ENCODE data around the gene ANKRD37.

The ANKRD37 gene

GRCh38 chr4:185378264-185378663, 18.4 kb upstream of the ANKRD37 start:
- H3K36me3 ChIP-seq (ENCODE audit: low read length): peaks cover 5% of the 10 kb centered on the region; the same call in 1 of the 2 replicates
- H3K9me3 ChIP-seq (ENCODE audit: insufficient read depth, low read length): no peaks in the 10 kb centered on the region
- H3K27ac ChIP-seq (ENCODE audit: low read depth, low read length): no peak overlapping the region
- no peaks in the 10 kb centered on the region for H3F3A ChIP-seq (ENCODE audit: insufficient read depth)
- no peak overlapping the region for H3K4me3 ChIP-seq (ENCODE audit: insufficient read depth, low read length, poor library complexity, severe bottlenecking)
- H3K9ac ChIP-seq (ENCODE audit: low read length): no peak overlapping the region
- H3K4me2 ChIP-seq (ENCODE audit: low read depth, low read length, poor library complexity, severe bottlenecking): no peak overlapping the region
- H4K20me1 ChIP-seq (ENCODE audit: low read depth, low read length): no peaks in the 10 kb centered on the region
- H3K27me3 ChIP-seq (ENCODE audit: low read length): no peaks in the 10 kb centered on the region
- TF ChIP-seq EZH2phosphoT487 (conservative IDR thresholded peaks at IDR 0.05; ENCODE audit: low read length): no peak
- TF ChIP-seq, protein P1, sequence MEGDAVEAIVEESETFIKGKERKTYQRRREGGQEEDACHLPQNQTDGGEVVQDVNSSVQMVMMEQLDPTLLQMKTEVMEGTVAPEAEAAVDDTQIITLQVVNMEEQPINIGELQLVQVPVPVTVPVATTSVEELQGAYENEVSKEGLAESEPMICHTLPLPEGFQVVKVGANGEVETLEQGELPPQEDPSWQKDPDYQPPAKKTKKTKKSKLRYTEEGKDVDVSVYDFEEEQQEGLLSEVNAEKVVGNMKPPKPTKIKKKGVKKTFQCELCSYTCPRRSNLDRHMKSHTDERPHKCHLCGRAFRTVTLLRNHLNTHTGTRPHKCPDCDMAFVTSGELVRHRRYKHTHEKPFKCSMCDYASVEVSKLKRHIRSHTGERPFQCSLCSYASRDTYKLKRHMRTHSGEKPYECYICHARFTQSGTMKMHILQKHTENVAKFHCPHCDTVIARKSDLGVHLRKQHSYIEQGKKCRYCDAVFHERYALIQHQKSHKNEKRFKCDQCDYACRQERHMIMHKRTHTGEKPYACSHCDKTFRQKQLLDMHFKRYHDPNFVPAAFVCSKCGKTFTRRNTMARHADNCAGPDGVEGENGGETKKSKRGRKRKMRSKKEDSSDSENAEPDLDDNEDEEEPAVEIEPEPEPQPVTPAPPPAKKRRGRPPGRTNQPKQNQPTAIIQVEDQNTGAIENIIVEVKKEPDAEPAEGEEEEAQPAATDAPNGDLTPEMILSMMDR (IDR thresholded peaks at IDR 0.05; ENCODE audit: insufficient read depth, low read length, poor library complexity, severe bottlenecking): no peak
- H3K9me2 ChIP-seq (replicated peaks; ENCODE audit: insufficient read depth, low read length): no peaks in the 10 kb centered on the region
- H3K79me2 ChIP-seq (ENCODE audit: insufficient read depth, low read length): no peaks in the 10 kb centered on the region
- H2AFZ ChIP-seq (ENCODE audit: low read depth, low read length, severe bottlenecking): no peak overlapping the region

DNA sequence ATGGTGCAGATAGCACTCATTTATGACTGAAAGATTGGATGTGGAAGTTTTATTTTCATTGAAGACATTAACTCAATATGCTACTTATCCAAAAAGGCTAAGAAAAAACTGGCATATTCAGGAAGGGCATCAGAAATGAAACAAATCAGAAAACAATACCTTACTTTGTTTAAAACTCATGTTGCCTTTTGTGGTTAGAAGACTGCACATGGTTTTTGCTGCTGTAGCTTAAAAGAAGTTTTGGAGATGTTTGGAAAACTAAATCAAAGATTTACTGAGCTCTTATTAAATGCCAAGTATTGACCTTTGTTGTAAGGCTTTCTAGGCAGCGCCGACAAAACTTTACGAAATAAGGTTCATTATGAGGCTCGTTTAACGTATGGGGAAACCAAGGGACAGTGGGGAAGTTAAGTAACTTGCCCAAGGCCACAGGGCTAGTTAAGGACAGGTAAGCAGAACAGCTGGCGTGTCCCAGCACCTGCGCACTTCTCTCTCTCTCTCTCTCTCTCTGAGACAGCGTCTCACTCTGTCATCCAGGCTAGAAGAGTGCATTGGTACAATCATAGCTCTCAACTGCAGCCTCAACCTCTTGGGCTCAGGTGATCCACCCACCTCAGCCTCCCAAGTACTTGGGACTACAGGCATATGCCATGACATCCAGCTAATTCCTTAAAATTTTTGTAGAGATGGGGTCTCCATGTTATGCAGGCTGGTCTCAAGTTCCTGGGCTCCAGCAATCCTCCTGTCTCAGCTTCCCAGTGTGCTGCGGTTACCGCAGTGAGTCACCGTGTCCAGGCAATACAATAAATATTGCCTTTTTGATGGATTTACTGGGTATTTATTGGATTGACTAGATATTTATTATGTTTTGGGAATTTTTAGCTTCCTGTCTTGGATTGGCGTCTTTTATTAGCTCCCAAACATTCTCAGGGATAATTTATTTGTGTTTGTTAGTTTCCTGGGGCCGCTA, 17.0 kb upstream of the ANKRD37 start:
- H3K9me3 ChIP-seq (ENCODE audit: insufficient read depth, low read length): no peaks in the 10 kb centered on the region
- TF ChIP-seq EZH2phosphoT487 (conservative IDR thresholded peaks at IDR 0.05; ENCODE audit: low read length): no peak
- TF ChIP-seq, protein P1 (IDR thresholded peaks at IDR 0.05; ENCODE audit: insufficient read depth, low read length, poor library complexity, severe bottlenecking): no peak
- H3K9ac ChIP-seq (ENCODE audit: low read length): no peak overlapping the region
- H3K36me3 ChIP-seq (ENCODE audit: low read length): peaks cover 5% of the 10 kb centered on the region; the same call in 1 of the 2 replicates
- H3K4me3 ChIP-seq (ENCODE audit: insufficient read depth, low read length, poor library complexity, severe bottlenecking): no peak overlapping the region
- no peaks in the 10 kb centered on the region for H3K27me3 ChIP-seq (ENCODE audit: low read length)
- H3K79me2 ChIP-seq (ENCODE audit: insufficient read depth, low read length): no peaks in the 10 kb centered on the region
- no peak overlapping the region for H3K4me2 ChIP-seq (ENCODE audit: low read depth, low read length, poor library complexity, severe bottlenecking)
- H2AFZ ChIP-seq (ENCODE audit: low read depth, low read length, severe bottlenecking): no peak overlapping the region
- H3K27ac ChIP-seq (ENCODE audit: low read depth, low read length): no peak overlapping the region
- no peaks in the 10 kb centered on the region for H3K9me2 ChIP-seq (replicated peaks; ENCODE audit: insufficient read depth, low read length)
- H4K20me1 ChIP-seq (ENCODE audit: low read depth, low read length): no peaks in the 10 kb centered on the region
- H3F3A ChIP-seq (ENCODE audit: insufficient read depth): no peaks in the 10 kb centered on the region

GRCh38 chr4:185380320-185380719, 16.3 kb upstream of the ANKRD37 start:
- Histone ChIP-seq H3K36me3 (ENCODE audit: low read length) (peaks cover 5% of the 10 kb centered on the region; the same call in 1 of the 2 replicates), H3K79me2 (ENCODE audit: insufficient read depth, low read length) (no peaks in the 10 kb centered on the region), H2AFZ (ENCODE audit: low read depth, low read length, severe bottlenecking) (no peak overlapping the region), H3K27ac (ENCODE audit: low read depth, low read length) (no peak overlapping the region), H3K27me3 (ENCODE audit: low read length) (no peaks in the 10 kb centered on the region), H3K4me3 (ENCODE audit: insufficient read depth, low read length, poor library complexity, severe bottlenecking) (no peak overlapping the region), H4K20me1 (ENCODE audit: low read depth, low read length) (no peaks in the 10 kb centered on the region), H3K4me2 (ENCODE audit: low read depth, low read length, poor library complexity, severe bottlenecking) (no peak overlapping the region), H3K9ac (ENCODE audit: low read length) (no peak overlapping the region), H3K9me2 (replicated peaks; ENCODE audit: insufficient read depth, low read length) (no peaks in the 10 kb centered on the region), H3K9me3 (ENCODE audit: insufficient read depth, low read length) (no peaks in the 10 kb centered on the region), H3F3A (ENCODE audit: insufficient read depth) (no peaks in the 10 kb centered on the region)
- no peak for TF ChIP-seq EZH2phosphoT487 (conservative IDR thresholded peaks at IDR 0.05; ENCODE audit: low read length)
- TF ChIP-seq, protein P1 (IDR thresholded peaks at IDR 0.05; ENCODE audit: insufficient read depth, low read length, poor library complexity, severe bottlenecking): no peak
